Epidermal melanocyte (primary cell): ENCODE data around the gene USF1.
"Not testable (repeated sequence)": the region's sequence is repeated elsewhere in the genome, so short reads cannot be mapped to it uniquely, and the experiment has no call there.

Experiments
- DNase-seq: peaks from one replicate; pipeline ENCODE4 v3.0.0; 2011; ENCODE audit warnings: low spot score; ENCODE audit not compliant: insufficient read length

USF1 gene

GRCh38 chr1:161079436-161080110 lies 33.8 kb upstream of the USF1 start:
- no peak for DNase-seq

- no peak for DNase-seq
Measured at GRCh38 chr1:161077426-161077825, 31.6 kb upstream of the USF1 start.

GRCh38 chr1:161076410-161076809 lies 30.6 kb upstream of the USF1 start:
- DNase-seq, result no peak

GRCh38 chr1:161074676-161075368 lies 29.0 kb upstream of the USF1 start:
- no peak for DNase-seq

- no peak for DNase-seq
Measured at GRCh38 chr1:161073474-161074121, 27.8 kb upstream of the USF1 start.

GRCh38 chr1:161072751-161073449 lies 27.1 kb upstream of the USF1 start:
- DNase-seq, result no peak

- no peak for DNase-seq
Measured at GRCh38 chr1:161071886-161072371, 26.2 kb upstream of the USF1 start.

- DNase-seq, result no peak
Measured at GRCh38 chr1:161070761-161071160, 25.0 kb upstream of the USF1 start.

- no peak for DNase-seq
Measured at GRCh38 chr1:161069731-161070270, 24.0 kb upstream of the USF1 start, which contains the start of gene ARHGAP30. ARHGAP30 (minus strand) TSS chr1:161069891; CDS start chr1:161069624, 267 bp downstream.

GRCh38 chr1:161069241-161069640 lies 23.5 kb upstream of the USF1 start:
- DNase-seq, result no peak

GRCh38 chr1:161068306-161069234 lies 22.8 kb upstream of the USF1 start:
- no peak for DNase-seq

- no peak for DNase-seq
Measured at GRCh38 chr1:161066694-161067093, 20.9 kb upstream of the USF1 start.

- not testable (repeated sequence) for DNase-seq
Measured at GRCh38 chr1:161065681-161066080, 19.9 kb upstream of the USF1 start.

- not testable (repeated sequence) for DNase-seq
Measured at GRCh38 chr1:161063936-161064335, 18.2 kb upstream of the USF1 start.

- no peak for DNase-seq
Measured at GRCh38 chr1:161061419-161061818, 15.6 kb upstream of the USF1 start.

GRCh38 chr1:161059293-161059692 lies 13.5 kb upstream of the USF1 start:
- no peak for DNase-seq

GRCh38 chr1:161054805-161055204 lies 9.0 kb upstream of the USF1 start:
- no peak for DNase-seq

- no peak for DNase-seq
Measured at GRCh38 chr1:161054232-161054631, 8.5 kb upstream of the USF1 start.

- DNase-seq, result no peak
Measured at GRCh38 chr1:161052899-161053298, 7.1 kb upstream of the USF1 start.

- no peak for DNase-seq
Measured at GRCh38 chr1:161051219-161051618, 5.4 kb upstream of the USF1 start.
